HK-2 (cell line): ENCODE data around the gene MYOZ3.
A peak's percentile ranks its signal among the peaks of the same experiment; 100 is the strongest.

Experiments used
- DNase-seq: peaks from one replicate; pipeline ENCODE4 v3.0.0-alpha.2; 2018; ENCODE audit not compliant: unreplicated experiment

Gene MYOZ3

DNA sequence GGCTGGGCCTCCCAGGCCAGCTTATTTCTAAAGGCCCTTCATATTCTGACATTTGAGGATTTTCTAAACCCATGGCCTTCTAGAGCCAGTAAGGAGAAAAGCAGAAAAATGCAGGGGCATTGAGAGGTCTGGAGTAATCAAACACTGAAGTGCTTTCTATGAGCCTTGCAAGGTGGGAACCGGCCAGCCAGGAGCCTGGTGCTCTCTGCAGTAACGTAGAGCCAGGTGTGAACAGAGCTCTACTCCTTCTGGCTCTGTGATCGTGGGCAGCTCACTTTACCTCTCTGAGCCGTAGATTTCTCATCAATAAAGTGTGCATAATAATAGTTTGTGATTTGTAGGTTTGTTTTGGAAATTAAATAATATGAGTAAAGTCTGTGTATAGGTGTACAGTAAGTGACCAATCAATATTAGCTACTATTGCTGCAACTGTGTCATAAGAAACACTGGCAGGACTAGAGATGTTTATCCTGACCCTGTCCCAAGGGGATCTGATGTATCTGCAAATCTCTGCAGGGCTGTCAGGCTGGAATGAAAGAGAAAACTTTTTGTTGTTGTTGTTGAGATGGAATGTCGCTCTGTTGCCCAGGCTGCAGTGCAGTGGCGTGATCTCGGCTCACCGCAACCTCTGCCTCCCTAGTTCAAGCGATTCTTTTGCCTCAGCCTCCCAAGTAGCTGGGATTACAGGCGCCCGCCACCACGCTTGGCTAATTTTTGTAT, 17.9 kb upstream of the MYOZ3 start:
- no peak for DNase-seq

- DNase-seq: no peak
Observed at GRCh38 chr5:150644058-150644457, 17.0 kb upstream of the MYOZ3 start.

DNA sequence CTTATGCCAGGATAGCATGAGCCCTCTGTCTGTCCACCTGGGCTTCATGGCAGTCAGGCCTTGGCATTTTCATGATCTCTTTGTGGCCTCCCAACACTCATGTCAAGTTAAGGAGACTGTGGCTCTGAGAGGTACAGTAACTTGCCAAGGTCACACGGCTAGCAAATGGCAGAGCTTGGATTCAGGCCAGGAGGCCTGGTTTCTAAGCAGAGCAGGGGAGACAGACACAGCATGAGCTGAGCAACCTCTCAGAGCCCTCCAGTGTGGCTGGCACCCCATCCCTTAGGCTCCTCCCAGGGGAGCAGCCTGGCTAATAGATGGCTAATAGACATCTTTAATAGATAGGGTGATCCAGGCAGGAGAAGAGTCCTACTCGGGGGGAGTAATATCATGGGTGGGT, 16.5 kb upstream of the MYOZ3 start:
- no peak for DNase-seq

- DNase-seq: no peak
Observed at GRCh38 chr5:150645070-150645700, 15.9 kb upstream of the MYOZ3 start.

- no peak for DNase-seq
Observed at GRCh38 chr5:150647275-150648251, 13.5 kb upstream of the MYOZ3 start.

DNA sequence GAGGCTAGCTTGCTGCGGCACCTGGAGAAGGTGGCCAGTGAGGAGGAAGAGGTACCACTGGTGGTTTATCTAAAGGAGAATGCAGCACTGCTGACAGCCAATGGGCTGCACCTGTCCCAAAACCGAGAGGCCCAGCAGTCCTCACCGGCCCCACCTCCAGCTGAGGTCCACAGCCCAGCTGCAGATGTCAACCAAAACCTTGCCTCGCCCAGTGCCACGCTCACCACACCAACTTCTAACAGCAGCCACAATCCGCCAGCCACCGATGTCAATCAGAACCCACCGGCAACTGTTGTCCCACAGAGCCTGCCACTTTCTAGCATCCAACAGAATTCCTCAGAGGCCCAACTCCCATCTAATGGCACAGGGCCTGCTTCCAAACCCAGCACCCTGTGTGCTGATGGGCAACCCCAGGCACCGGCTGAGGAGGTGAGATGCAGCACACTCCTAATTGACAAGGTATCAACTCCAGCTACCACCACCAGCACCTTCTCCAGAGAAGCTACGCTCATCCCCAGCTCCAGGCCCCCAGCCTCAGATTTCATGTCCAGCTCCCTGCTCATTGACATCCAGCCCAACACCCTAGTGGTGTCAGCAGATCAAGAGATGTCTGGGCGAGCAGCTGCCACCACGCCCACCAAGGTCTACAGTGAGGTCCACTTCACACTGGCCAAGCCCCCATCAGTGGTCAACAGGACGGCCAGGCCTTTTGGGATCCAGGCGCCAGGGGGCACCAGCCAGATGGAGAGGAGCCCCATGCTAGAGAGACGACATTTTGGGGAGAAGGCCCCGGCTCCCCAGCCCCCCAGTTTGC, 12.6 kb upstream of the MYOZ3 start:
- no peak for DNase-seq

- DNase-seq: no peak
Observed at GRCh38 chr5:150649108-150650020, 11.7 kb upstream of the MYOZ3 start.

DNA sequence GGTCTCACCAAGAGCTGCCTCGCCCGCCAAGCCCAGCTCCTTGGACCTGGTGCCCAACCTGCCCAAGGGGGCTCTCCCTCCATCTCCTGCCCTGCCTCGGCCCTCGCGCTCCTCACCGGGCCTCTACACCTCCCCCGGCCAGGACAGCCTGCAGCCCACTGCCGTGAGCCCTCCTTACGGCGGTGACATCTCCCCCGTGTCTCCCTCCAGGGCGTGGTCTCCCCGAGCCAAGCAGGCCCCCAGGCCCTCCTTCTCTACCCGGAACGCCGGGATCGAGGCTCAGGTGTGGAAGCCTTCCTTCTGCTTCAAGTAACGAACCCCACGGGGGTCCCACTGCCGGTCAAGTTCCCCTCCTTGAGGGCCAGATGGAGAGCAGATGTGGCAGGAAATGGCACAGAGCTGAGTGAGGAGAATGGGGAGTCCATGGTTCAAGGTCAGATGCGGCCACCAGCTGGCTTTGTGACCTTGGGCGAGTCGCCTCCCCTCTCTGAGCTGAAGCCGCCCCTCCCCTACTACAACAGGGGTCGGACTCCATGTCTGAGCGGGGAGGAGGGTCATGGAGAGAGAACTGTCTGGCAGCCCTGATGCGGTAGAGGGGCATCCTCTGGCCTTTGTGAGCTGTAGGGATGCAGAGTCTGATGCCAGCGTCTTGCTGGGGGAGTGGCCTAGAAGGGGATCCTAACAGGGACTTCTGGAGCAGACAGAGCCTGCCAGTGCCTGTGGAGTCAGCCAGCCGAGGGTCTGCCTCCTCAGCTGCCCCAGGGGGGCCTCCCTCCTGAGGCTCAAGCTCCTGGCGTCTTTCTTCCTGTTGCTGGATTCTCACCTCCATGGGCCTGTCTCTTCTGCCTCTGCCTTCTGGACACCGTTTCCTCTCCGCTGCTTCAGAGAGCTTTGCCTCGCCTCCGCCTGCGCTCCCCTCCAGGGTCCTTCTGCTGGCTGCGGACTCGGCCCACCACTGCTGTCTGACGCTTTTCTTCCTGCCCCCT, 10.7 kb upstream of the MYOZ3 start:
- no peak for DNase-seq

GRCh38 chr5:150651382-150651781, 9.7 kb upstream of the MYOZ3 start:
- no peak for DNase-seq

- DNase-seq: no peak
Observed at GRCh38 chr5:150651924-150652671, 9.0 kb upstream of the MYOZ3 start.

- no peak for DNase-seq
Observed at GRCh38 chr5:150653145-150653761, 7.8 kb upstream of the MYOZ3 start.

DNA sequence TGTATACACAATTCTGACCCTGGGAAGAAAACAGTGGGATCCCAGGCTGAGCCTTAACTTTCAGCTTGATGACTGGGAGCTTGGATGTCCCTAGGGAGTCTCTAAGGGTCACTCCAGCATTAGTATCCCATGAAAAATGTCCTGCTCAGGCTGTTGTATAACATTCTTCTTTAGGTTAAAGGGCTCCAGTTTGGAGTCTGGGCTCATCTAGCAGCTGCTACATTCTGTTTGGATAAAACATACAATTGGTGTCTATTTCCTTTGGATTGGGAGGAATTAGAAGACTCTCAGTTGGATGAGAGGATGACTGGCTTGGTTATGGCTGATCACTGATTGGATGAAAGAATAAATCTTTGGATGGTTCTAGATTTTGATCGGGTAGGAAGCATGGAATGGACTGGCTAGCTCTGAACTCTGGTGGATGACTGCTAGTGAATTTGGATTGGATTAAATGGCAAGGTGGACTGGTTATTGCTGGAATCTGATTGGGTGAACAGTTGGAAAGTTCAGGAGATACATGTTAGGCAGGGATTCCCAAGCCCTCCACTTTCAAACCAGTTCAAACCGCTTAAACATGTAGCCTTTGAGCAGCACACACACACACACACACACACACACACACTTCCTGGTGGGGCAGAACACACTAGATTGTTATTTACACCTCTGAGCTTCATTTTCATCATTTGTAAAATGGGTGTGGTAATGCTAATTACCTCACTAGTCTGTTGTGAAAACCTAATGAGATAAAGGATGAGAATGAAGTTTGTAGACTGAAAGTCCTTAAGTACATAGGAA, 7.1 kb upstream of the MYOZ3 start:
- DNase-seq: no peak

DNA sequence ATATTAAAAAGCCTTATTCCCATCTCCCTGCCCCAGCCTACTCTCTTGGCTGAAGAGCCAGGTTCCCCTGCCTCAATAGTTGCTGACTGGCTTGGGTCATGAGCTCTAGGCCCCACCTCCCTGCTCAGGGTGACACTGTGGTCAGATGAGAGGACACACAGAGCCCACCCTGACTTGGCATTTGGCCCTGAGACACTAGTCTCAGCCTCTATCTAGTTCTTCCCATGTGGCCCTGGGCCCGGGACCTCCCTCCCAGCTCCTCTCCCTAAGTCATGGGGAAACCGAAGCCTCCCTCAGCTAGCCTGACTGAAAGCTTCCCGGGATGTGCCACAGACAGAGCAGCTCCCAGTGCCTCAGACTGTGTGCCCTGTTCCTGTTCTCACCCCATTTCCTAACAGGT, 5.8 kb upstream of the MYOZ3 start:
- no peak for DNase-seq

DNA sequence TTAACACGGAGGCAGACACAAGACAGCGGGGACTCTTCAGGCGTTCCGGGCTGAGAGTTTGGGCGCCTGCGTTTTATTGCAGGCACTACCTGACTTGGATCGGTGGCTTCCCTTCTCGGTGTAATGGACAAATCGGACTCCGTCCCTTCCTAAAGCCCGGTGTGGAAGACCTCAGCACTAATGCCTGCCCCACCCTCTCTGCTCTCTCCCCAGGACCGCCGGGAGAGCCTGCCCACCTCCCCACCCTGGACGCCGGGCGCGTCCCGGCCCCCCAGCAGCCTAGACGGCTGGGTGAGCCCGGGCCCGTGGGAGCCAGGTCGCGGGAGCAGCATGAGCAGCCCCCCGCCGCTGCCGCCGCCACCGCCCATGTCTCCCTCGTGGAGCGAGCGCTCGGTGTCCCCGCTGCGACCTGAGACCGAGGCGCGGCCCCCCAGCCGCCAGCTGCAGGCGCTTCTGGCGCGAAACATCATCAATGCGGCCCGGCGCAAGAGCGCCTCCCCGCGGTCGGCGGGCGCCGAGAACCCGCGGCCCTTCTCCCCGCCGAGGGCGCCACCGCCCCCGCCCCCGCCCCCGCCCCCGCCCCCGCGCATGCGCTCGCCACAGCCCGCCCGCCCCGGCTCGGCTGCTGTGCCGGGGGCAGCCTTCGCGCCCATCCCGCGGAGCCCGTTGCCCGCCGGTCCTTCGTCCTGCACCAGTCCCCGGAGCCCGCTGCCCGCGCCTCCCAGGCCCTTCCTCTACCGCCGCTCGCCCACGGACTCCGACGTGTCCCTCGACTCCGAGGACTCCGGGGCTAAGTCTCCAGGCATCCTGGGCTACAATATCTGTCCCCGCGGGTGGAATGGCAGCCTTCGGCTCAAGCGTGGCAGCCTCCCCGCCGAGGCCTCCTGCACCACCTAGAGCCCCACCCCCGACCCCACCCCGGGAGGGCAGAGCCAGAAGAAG, 4.6 kb upstream of the MYOZ3 start:
- peak; percentile 75 for DNase-seq

DNA sequence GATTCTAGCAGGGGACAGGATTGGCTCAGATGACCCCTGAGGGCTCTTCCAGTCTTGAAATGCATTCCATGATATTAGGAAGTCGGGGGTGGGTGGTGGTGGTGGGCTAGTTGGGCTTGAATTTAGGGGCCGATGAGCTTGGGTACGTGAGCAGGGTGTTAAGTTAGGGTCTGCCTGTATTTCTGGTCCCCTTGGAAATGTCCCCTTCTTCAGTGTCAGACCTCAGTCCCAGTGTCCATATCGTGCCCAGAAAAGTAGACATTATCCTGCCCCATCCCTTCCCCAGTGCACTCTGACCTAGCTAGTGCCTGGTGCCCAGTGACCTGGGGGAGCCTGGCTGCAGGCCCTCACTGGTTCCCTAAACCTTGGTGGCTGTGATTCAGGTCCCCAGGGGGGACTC, 2.9 kb upstream of the MYOZ3 start:
- DNase-seq: peak; percentile 11

GRCh38 chr5:150658699-150659265, 2.3 kb upstream of the MYOZ3 start:
- no peak for DNase-seq
